GM18909 (cell line): ENCODE measurements around the gene C3orf52.

ENCODE experiments used
- ATAC-seq: cut with Tn5 transposase; IDR thresholded peaks from one replicate; pipeline ENCODE4 v1.9.1; 2021; ENCODE audit warnings: mild to moderate bottlenecking; ENCODE audit not compliant: unreplicated experiment, poor library complexity

C3orf52 gene

GRCh38 chr3:112132975-112133448, 46.8 kb downstream of the C3orf52 start, which contains the start of gene GCSAM:
Gene GCSAM, minus strand, starts transcription at chr3:112133248. Its CDS starts 128 bp downstream, at chr3:112133120.
- peak; percentile 80 for ATAC-seq

GRCh38 chr3:112133626-112134334, 47.6 kb downstream of the C3orf52 start:
- no peak for ATAC-seq

GRCh38 chr3:112134335-112135124, 48.3 kb downstream of the C3orf52 start:
- ATAC-seq, result no peak

- no peak for ATAC-seq
Measured at GRCh38 chr3:112136046-112136445, 49.9 kb downstream of the C3orf52 start.

DNA sequence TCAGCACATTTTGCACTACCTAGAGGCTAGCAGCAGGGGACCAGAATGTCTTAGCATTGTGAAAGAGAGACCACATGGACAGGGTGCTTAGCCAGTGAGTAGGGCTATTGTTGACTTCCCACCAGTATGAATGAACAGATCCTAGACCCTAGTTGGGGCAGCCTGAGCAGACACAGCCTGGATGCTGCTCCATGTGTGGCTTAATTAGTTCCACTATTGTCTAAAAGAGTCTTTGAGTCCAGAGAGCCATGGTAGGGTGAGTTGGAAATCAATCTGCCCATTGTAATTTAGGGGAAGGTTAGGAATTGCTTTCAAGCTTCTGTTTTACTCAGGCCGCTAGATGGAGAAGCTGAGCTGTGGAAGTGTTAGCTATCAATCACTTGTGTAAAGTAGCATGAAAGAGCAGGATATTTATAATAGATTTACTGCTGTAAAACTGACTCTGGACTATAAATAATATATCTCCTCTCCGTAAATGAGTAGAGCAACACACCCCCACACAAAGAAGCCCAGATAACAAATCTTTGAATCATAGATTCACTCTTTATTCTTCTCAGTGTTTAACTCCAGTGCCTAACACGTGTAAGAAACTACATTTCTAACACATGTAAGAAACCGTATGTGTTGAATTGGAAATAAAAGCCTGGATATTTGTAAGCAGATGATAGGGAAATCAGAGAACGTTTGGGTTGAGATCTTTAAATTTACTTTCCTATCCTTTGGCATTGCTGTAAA, 50.9 kb downstream of the C3orf52 start:
- peak; percentile 31 for ATAC-seq

DNA sequence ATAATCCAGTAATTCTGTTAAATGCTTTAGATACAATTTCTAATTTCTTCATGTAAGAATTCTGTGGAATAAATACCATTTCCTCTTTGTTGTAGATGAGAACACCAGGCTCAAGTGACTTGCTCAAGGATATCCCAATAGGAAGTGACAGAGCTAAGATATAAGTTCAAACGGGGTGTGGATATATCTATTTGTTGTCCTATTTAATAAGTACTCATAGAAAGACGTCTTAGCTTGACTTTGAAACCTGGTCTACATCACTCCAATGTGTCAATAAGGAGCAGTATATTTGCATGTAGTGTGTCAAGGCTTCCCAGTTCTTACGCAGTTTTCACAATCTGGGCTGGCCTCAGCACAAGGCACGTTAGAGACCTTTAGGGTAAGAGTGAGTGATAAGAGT, 51.6 kb downstream of the C3orf52 start:
- ATAC-seq, result no peak

DNA sequence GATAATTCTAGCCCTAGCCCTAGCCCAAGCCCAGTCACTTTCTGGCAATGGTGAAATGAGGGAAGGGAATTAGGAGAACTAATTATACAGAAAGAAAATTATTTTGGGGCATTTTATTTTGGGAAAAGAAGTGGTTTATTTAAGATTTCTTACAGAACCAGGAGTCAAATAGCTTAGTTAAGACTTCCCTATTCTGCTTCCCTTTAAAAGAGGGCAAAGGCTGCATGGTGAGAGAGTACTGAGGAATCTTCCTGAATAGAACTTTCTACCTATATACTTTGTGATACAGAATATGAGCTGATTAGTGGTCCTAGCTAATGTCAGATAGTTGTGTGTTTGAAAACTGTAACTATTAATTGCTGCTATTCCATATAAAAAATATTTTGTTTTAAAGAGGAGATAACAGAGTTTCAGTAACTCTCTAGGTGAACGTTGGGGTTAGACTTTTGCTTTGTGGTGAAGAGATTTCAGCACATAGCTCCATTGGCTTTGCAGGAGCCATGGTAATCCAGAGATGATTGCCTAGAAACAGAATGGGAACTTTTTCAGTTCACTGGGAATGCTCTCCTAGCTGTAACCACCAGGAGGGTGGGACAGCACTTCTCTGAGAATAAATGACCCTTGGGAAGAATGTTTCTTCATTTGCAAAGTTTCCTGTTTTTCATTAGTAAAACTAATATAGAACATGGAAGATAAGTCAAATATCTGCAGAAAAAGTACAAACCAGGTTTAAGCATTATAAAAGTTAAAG, 52.2 kb downstream of the C3orf52 start:
- ATAC-seq, result no peak

- no peak for ATAC-seq
Measured at GRCh38 chr3:112140584-112140983, 54.4 kb downstream of the C3orf52 start.

DNA sequence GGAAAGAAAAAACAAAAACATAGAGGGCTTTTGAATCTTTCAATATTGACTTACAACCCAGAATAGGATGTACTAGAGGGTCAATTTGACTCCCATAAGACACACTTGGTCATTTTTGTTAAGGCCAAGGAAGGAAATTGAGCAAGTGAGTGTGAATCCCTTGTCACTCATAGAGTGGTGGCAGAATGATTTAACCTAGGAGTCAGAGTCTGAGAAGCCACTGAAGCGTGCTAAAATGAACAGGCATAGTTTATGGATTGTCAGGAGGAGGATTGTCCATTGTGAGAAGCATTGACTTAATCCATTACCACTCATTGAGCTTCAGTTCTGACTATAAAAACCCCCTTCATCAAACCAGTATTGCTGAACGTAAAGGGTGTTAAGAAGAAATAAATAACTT, 55.1 kb downstream of the C3orf52 start:
- no peak for ATAC-seq

DNA sequence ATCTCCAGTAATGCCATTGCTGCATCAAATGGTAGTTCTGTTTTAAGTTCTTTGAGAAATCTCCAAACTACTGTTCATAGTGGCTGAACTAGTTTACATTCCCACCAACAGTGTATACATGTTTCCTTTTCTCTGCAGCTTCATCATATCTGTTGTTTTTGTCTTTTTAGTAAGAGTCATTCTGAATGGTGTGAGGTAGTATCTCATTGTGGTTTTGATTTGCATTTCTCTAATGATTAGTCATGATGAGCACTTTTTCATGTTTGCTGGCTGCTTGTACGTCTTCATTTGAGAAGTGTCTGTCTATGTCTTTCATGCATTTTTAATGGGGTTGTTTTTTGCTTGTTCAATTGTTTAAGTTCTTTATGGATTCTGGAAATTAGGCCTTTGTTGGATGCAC, 57.1 kb downstream of the C3orf52 start:
- peak; percentile 62 for ATAC-seq

- ATAC-seq, result no peak
Measured at GRCh38 chr3:112143689-112144088, 57.5 kb downstream of the C3orf52 start.

- ATAC-seq, result no peak
Measured at GRCh38 chr3:112149136-112149535, 62.9 kb downstream of the C3orf52 start.

DNA sequence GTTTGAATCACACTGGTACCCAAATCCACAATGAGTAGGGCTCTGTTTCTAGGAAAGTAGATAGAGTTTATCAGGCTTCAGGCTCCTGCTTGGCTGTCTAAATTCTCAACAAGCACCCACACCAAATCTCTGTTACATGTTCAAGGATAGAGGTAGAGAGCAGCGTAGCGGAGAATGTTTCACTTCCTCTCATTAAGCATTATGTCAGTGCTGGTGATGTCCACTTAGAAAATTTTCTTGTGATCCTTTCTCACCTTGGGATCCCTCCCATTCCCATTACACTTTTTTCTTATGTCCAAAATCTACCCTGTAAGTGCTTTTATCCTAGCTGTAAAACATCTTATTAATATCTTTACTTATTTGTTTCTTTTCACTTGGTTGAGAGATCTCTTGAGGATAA, 81.6 kb downstream of the C3orf52 start:
- peak; percentile 63 for ATAC-seq
